SK-N-SH treated with all-trans-retinoic acid at 6 μM for 48 hours (cell line): ENCODE data around the gene KANSL1L.

Experiments used
- ARNTL ChIP-seq: fragments of 450-650 bp; formaldehyde crosslinking; IDR thresholded peaks from 2 replicates; pipeline ENCODE4 v1.5.0; 2020; ENCODE audit warnings: low read depth, mild to moderate bottlenecking, moderate library complexity, borderline replicate concordance
- CSDC2 ChIP-seq: fragments of 250-450 bp; sonication (Bioruptor Pico); IDR thresholded peaks from 2 replicates; pipeline ENCODE4 v1.5.0; 2020; ENCODE audit warnings: mild to moderate bottlenecking, moderate library complexity
- ESRRG ChIP-seq: fragments of 250-450 bp; sonication (Bioruptor Pico); IDR thresholded peaks from 2 replicates; pipeline ENCODE4 v1.6.1; 2021; ENCODE audit warnings: mild to moderate bottlenecking
- OSR1 ChIP-seq: fragments of 250-450 bp; sonication (Bioruptor Pico); IDR thresholded peaks from 2 replicates; pipeline ENCODE4 v1.8.0; 2022; ENCODE audit warnings: moderate library complexity, mild to moderate bottlenecking, inconsistent platforms
- RARB ChIP-seq: fragments of 250-450 bp; sonication (Bioruptor Pico); IDR thresholded peaks from 2 replicates; pipeline ENCODE4 v1.8.0; 2021; ENCODE audit warnings: mild to moderate bottlenecking, moderate library complexity
- ZC3H10 ChIP-seq: fragments of 250-450 bp; sonication (Bioruptor Pico); IDR thresholded peaks from 2 replicates; pipeline ENCODE4 v1.5.1; 2021; ENCODE audit warnings: mild to moderate bottlenecking, moderate library complexity
- ZNF70 ChIP-seq: fragments of 450-650 bp; formaldehyde crosslinking; IDR thresholded peaks from 2 replicates; pipeline ENCODE4 v1.5.0; 2020; ENCODE audit warnings: mild to moderate bottlenecking, moderate library complexity
- ZNF8 ChIP-seq: fragments of 450-650 bp; formaldehyde crosslinking; IDR thresholded peaks from 2 replicates; pipeline ENCODE4 v1.5.0; 2020; ENCODE audit warnings: mild to moderate bottlenecking, moderate library complexity
- TF ChIP-seq, protein P1 (sequence below): fragments of 250-450 bp; sonication (Bioruptor Pico); IDR thresholded peaks from 2 replicates; pipeline ENCODE4 v1.8.0; 2021; ENCODE audit warnings: low read depth, mild to moderate bottlenecking, moderate library complexity, borderline replicate concordance
- TF ChIP-seq, protein P2 (sequence below): fragments of 250-450 bp; sonication (Bioruptor Pico); IDR thresholded peaks from 2 replicates; pipeline ENCODE4 v1.5.1; 2020; ENCODE audit warnings: low read depth, mild to moderate bottlenecking, moderate library complexity
- TF ChIP-seq, protein P3 (sequence below): fragments of 250-450 bp; sonication (Bioruptor Pico); IDR thresholded peaks from 2 replicates; pipeline ENCODE4 v1.8.0; 2020; ENCODE audit warnings: mild to moderate bottlenecking, moderate library complexity, borderline replicate concordance

- TF ChIP-seq, protein P1, sequence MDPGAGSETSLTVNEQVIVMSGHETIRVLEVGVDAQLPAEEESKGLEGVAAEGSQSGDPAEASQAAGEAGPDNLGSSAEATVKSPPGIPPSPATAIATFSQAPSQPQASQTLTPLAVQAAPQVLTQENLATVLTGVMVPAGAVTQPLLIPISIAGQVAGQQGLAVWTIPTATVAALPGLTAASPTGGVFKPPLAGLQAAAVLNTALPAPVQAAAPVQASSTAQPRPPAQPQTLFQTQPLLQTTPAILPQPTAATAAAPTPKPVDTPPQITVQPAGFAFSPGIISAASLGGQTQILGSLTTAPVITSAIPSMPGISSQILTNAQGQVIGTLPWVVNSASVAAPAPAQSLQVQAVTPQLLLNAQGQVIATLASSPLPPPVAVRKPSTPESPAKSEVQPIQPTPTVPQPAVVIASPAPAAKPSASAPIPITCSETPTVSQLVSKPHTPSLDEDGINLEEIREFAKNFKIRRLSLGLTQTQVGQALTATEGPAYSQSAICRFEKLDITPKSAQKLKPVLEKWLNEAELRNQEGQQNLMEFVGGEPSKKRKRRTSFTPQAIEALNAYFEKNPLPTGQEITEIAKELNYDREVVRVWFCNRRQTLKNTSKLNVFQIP = no peak
- TF ChIP-seq, protein P2, sequence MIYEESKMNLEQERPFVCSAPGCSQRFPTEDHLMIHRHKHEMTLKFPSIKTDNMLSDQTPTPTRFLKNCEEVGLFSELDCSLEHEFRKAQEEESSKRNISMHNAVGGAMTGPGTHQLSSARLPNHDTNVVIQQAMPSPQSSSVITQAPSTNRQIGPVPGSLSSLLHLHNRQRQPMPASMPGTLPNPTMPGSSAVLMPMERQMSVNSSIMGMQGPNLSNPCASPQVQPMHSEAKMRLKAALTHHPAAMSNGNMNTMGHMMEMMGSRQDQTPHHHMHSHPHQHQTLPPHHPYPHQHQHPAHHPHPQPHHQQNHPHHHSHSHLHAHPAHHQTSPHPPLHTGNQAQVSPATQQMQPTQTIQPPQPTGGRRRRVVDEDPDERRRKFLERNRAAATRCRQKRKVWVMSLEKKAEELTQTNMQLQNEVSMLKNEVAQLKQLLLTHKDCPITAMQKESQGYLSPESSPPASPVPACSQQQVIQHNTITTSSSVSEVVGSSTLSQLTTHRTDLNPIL = no peak
- no peak for TF ChIP-seq ESRRG (CRISPR knock-in tag)
- TF ChIP-seq ARNTL (CRISPR knock-in tag) = no peak
- TF ChIP-seq ZNF70 (CRISPR knock-in tag) = no peak
- TF ChIP-seq ZNF8 (CRISPR knock-in tag) = no peak
- no peak for TF ChIP-seq RARB (CRISPR knock-in tag)
- TF ChIP-seq CSDC2 (CRISPR knock-in tag) = no peak
- no peak for TF ChIP-seq OSR1 (CRISPR knock-in tag)
- TF ChIP-seq, protein P3, sequence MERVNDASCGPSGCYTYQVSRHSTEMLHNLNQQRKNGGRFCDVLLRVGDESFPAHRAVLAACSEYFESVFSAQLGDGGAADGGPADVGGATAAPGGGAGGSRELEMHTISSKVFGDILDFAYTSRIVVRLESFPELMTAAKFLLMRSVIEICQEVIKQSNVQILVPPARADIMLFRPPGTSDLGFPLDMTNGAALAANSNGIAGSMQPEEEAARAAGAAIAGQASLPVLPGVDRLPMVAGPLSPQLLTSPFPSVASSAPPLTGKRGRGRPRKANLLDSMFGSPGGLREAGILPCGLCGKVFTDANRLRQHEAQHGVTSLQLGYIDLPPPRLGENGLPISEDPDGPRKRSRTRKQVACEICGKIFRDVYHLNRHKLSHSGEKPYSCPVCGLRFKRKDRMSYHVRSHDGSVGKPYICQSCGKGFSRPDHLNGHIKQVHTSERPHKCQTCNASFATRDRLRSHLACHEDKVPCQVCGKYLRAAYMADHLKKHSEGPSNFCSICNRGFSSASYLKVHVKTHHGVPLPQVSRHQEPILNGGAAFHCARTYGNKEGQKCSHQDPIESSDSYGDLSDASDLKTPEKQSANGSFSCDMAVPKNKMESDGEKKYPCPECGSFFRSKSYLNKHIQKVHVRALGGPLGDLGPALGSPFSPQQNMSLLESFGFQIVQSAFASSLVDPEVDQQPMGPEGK (CRISPR knock-in tag) = no peak
- TF ChIP-seq ZC3H10 (CRISPR knock-in tag) = no peak
Observed at GRCh38 chr2:210198326-210198725, 27.1 kb upstream of the KANSL1L start.
